Activated naive CD4-positive, alpha-beta T cell treated with Interleukin-2 at 50 U/mL for 16 hours (primary cell): Measurements from ENCODE around the gene SOX6.

ENCODE experiments used
- DNase-seq: peaks from one replicate; pipeline ENCODE4 v3.0.0-alpha.2; 2020

The SOX6 gene

GRCh38 chr11:16312233-16312765, 44.0 kb downstream of the SOX6 start:
- no peak for DNase-seq

DNA sequence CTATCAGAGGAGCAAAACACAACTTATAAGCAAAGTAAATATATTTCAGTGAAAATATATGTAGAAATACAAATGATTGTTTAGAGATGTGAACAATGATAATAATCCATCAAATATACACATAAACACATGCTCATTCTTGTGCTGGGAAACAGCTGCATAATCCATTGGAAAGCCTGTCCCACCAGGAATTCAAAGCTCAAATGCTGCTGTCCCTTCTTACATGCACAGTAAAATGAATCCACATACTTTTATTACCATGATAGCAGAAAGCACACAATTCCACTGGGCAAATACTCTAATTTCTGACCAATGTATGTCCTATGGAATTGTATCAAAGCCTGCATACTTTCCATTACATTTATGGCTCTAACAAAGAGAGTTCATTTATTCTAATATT, 44.5 kb downstream of the SOX6 start:
- no peak for DNase-seq

DNA sequence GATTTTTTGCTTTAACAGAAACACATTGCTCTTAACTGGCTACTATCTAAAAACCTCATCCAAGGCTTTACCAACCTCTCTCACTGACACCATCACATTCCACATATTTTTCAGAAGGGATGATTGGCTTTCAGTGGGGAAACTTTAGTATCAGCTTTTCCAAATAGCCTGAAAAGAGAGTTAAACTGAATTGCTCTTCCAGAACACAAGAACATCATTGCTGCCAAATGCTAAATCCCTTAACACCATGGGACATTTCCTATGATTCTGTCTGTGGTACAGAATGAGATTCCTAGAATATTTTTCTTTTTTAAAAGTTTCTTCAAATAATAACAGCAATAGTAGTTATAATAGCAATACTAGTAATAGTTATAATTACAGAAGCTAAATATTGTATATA, 45.4 kb downstream of the SOX6 start:
- no peak for DNase-seq

DNA sequence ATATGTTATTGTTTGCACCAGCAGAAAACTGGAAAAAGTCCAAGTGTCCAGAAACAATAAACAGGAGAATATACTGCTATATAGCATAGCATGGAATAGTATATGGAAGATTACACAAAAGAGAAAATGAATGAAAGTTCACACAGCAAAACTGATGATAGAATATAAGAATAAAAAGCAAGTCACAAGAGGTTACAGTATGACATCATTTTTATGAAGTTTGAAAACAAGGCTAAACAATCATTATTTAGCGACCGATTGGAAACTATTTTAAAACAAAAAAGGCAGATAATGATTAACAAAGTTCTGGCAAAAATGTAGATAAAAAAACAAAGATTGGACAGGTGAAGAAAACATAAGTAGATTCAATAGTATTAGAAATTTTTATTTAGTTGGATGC, 47.1 kb downstream of the SOX6 start:
- no peak for DNase-seq

DNA sequence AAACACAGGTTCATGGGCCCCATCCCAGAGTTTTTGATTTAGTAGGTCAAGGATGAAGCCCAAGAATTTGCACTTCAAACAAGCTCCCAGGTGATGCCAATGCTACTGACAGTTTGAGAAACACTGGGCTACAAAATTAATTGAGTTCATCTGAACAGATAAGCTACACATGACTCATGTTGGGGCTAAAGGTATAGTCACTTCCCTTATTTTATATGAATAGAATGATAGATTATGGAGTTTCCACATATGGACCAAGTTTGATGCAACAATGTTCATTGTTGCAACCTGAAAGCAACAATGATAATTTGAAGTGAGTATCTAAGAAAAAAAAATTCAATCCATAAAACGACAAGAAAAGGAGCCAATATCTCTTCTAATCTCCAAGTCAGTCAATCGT, 54.9 kb downstream of the SOX6 start:
- no peak for DNase-seq

DNA sequence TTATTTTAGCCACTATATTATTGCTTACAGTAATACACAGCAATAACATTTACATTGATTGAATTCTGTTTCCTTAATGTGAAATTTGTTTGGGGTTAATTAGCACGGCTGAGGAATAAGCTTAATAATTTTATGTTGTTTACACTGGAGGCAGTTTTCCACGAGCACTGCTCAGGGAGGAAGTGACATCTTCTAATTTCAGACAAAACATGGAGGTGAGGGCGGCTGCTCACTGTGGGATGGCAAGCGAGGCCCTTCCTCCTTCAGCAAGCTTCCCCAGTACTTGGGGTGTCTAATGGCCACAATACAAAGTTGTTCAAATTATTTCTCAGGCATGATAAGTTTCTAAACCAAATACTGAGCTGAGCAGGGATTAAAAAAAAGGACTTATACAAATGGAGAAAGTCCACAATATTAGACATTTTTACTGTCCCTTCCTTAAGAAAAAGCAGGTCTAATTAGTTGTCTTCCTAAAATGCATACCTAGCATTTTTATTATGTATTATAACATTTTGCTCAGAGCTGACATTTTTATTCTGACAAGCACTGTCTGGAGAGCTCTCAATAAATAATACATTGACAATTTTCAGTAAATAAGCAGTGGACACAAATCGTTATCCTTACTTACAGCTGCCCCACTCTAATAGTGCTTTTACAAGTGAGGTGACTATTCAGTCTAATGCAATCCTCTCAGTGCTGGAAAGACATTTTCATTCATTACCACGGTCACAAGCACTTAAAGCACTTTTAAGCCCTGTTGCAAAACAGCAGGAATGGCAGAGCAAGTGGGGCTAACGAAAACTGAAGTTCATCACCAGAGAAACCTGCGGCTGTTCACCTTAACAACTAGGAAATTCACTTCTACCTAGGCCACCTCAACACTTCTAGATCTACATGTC, 56.2 kb downstream of the SOX6 start:
- DNase-seq: no peak

DNA sequence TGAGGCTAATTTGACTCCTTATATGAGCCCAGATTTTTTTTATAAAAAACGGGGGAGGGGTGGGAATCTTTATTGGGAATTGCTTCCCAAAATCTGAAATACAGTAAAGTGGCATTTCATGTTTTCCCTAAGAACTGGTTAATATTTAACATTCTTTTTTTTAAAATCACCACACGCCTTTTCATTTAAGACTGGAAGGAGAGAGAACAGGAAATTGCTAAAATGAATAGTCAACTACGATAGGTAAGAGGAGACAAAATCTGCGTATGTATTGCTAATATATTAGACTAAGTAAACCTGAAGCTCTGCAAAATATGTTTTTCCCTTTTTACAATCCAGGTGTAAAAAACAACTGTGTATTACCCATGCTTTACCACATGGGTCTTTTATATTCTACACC, 57.0 kb downstream of the SOX6 start:
- DNase-seq: no peak

DNA sequence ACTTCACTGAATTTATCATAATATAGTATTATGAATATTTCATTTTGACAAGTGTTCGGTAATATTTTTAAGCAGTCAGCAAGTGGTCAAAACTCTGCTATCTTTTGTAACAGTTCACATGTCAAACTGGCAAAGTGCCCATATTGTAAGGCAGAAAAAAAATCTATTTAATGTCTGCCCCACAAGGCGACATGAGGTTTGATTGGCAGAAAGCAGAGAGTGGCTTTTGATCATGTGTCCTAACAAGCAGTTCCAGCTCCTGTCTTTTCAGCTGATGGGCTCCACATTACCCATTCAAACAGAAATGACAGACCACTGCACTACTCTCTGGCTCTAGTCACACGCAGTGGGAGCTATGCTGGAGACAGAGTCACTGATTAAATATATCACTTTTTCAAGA, 59.0 kb downstream of the SOX6 start:
- no peak for DNase-seq

DNA sequence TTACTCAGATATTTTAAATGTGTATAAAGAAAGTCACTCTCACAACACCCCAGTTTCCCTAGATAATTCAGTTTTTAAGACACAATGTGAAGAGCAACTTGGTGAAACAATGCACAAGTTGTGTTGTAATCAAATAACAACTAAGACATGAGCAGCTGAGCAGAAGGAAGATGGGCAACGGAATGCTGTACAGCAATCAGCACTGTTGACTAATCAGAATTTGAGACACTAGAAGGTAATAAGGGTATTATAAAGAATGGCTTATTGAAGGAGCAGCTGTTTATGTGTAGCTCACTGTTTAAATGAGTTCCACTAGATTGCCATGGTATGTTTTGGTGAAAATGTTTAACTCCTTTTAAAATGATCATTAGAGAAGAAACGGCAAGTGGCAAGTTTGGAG, 60.1 kb downstream of the SOX6 start:
- no peak for DNase-seq

- DNase-seq: no peak
These were observed 60.8 kb downstream of the SOX6 start for GRCh38 chr11:16295592-16295991.

GRCh38 chr11:16293204-16293681, 63.1 kb downstream of the SOX6 start:
- DNase-seq: no peak

- no peak for DNase-seq
These were observed 64.0 kb downstream of the SOX6 start for GRCh38 chr11:16292167-16292859.

DNA sequence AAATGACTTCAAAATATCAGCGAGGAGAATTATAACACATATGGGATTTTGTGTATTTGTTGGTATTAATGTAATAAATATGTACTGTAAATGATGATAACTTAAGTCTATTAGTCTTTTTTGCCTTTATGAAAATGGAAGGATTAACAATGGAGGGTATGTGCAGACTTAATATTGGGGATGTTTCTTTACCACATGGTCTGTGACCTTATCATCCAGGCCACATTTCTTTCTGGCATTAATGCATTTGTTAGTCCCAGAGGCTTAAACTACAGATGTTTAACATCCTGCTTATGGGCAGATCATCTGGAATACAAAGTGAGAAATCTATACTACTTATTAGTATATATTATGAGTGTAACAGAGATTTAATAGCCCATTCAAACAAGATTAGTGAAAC, 64.6 kb downstream of the SOX6 start:
- no peak for DNase-seq

DNA sequence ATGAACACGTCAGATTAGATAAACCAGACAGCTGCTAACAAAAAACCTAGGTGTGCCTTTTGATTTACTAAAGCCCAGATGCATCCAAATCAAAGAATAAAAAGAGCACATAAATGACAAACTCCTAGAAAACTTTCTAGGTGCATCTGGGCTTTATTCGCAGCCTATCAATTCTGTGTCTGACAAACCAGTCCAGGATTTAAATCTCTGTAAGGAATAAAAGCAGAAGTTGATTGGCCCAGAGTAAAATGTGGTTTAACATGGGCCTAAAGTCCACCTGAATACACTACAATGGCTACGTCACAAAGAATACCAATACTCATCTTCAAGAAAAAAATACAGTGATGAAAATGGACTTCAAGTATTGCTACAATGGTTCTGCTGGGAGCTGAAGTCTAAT, 66.8 kb downstream of the SOX6 start:
- DNase-seq: no peak

DNA sequence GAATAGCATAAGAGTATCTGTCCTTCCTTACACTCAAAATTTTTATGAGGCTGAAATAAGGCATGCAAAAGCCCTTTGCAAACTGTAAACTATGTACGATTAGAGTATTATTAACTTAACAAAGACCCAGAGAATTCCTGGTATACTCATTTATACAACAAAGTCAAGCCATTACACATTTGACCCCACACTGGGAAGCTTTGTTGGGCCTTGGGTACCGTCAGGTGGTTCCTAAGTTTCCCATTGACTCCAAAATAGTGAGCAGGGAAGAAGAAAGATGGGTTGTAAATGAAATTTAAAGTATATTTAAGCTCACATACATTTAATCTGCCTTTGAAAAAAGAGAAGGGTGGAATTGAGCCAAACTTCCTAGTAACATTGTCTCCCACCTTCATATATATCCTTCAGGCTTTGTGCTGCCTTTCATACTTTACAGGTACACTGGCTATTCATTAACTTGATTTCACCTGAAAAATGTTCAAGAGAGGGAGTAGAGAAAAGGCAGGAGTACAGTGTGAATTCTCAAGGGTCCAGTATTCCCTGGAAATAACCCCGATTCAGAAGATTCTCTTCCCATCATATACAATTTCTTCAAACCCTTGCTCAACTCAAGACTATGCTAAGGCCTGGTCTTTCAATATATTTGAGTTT, 68.6 kb downstream of the SOX6 start:
- DNase-seq: no peak

GRCh38 chr11:16286095-16286494, 70.3 kb downstream of the SOX6 start:
- no peak for DNase-seq

- DNase-seq: no peak
These were observed 76.1 kb downstream of the SOX6 start for GRCh38 chr11:16280256-16280682.

GRCh38 chr11:16279524-16279923, 76.8 kb downstream of the SOX6 start:
- DNase-seq: no peak

DNA sequence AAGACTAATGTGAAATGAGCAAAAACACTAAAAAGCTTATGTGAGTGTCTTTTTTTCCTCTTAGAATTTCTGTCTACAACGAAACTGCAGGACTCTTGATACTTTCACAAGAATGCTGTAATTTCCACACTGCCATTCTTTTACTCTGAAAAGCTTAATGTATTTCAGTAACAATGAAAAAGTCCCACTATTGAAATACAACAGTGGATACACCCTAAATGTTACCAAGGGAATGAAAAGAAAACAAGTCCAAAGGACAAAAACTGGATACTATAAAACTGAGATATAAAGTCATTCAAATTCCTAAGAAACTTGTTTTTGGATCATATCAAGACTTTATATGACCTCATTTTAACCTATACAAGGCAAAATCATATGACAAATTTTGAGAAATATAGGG, 77.4 kb downstream of the SOX6 start:
- DNase-seq: no peak

DNA sequence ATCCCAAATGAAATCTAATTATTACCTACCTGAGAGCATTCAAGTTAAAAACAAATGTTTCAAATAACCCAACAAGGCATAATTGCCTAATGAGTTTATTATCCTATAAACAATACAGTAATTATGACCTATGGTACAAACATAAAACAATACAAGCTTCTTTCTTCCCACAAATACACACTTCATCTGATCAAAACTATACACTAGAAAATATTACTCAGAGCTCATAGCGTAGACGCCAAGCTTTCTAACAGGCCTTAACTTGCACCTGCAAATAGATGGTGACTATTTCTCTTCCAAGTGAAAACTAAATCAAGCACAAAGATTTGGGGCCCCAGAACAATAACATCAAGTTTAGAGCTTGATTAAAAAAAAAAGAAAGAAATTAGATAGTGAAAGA, 78.1 kb downstream of the SOX6 start:
- DNase-seq: no peak

DNA sequence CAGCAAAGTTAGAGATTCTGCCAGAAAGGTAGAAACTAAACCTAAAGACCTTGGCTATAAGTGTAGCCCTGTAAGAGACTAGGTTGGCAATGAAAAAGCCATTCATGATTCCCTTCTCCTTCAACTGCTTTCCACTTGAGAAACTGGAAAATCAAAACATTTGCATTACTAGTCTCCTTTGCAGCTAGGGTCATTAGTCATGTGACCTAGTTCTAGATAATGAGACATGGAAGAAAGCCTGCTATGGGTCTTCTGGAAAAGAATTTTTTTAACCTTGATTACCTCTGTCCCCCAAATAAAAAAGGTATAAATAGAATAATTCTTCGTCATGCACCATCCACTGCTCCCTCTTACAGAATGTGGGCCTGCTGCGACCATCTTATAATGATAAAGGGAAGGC, 80.1 kb downstream of the SOX6 start:
- DNase-seq: no peak

DNA sequence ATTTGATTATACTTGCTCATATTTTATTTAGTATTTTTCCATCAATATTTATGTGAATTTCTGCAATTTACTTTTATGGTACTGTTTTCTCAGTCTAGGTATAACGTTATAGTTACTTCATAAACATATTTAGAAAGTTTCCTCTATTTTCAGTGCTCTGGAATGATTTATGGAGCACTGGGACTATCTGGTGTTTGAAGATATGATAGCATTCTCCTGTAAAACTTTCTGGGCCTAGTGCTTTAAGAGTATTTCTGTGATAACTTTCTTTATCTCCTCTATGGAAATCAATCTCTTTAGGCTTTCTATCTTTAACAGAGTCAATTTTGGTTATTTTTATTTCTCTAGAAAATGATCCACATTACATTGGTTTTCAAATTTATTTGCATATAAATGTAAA, 85.1 kb downstream of the SOX6 start:
- DNase-seq: no peak

GRCh38 chr11:16266021-16266420, 90.3 kb downstream of the SOX6 start:
- DNase-seq: no peak

DNA sequence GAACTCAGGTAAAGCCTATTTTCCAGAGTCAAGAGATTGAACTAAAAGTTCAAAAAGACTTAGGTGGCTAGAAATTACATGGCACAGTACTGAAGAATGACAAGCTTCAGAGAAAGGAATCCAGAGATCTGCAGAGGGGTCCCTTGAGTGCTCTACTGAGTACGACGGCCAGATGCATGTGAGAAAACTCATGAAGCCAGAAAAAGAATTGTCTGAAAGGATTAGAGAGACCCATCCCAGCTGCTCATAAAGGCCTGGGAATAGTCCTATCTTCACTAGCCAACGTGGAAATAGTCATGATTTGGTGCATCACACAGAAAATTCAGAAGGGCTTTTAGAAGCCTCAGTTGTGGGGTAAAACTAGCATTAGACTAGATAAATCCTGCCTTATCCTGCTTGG, 91.3 kb downstream of the SOX6 start:
- DNase-seq: no peak
